ENCODE results near the gene FAM204A. TPM values are rescaled to one million over a fixed set of nuclear protein-coding genes. Genes with fewer than 3 reads are reported as not detected.

The FAM204A gene
- polyA plus RNA-seq, 3 donors: 24.6 to 191 (median 139) TPM

DNA sequence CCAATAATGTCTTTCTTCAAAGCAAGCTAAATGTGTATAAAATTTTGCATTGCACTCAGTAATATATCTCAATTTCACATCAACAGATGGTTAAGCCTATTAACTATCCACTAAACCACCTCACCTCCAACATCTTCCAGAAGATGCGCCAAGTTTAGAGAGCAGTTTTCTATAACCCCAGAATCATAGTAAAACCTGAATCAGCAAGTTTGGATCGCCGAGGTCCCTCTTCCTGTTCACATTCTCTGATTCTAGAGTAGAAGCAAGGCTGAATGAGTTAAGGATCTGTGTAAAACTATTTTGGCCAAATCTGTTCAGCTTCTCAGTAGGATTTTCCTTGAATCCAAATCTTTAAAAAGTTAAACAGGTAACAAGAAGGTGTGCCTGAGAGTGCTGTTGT lies 1.4 kb upstream of the FAM204A start:
- H3K27me3 Mint-ChIP-seq (ENCODE audit: low read depth in 3 of 3): peaks cover 5 to 10% (median 6%) of the 10 kb centered on the region in 3 donors
- Histone ChIP-seq H3K4me2 (replicated peaks; ENCODE audit: extremely low read depth, low read length, poor library complexity, severe bottlenecking) (no peak overlapping the region), H3K27me3 (ENCODE audit: control insufficient read depth in 2 of 2, insufficient read depth in 2 of 2, low read length in 2 of 2) (no peaks in the 10 kb centered on the region), H3K36me3 (replicated peaks in 1 of 2; ENCODE audit: control insufficient read depth in 1 of 2, insufficient read depth in 2 of 2, low read length in 2 of 2) (peaks cover 0 to 7% of the 10 kb centered on the region in 2 donors), H3K79me2 (ENCODE audit: insufficient read depth, low read length) (peaks cover 36% of the 10 kb centered on the region), H3K4me1 (ENCODE audit: control insufficient read depth in 1 of 2, insufficient read depth in 2 of 2, low read length in 2 of 2) (peaks cover 21 to 28% of the 10 kb centered on the region in 2 donors), H3K9ac (ENCODE audit: insufficient read depth, low read length, poor library complexity, severe bottlenecking) (no peak overlapping the region), H3K9me3 (replicated peaks in 1 of 2; ENCODE audit: control insufficient read depth in 1 of 2, insufficient read depth in 1 of 2, low read length in 2 of 2) (no peaks in the 10 kb centered on the region), H3K4me3 (replicated peaks in 1 of 3; ENCODE audit: low read depth in 2 of 3, low read length in 3 of 3) (no peak overlapping the region), H2AFZ (ENCODE audit: insufficient read depth, low read depth, low read length, poor library complexity, severe bottlenecking) (peak overlapping the region; percentile 26), H3K27ac (ENCODE audit: low read depth in 1 of 2, low read length in 2 of 2) (no peak overlapping the region), H4K20me1 (ENCODE audit: insufficient read depth, low read length) (peaks cover 19% of the 10 kb centered on the region)
- TF ChIP-seq, protein P1, sequence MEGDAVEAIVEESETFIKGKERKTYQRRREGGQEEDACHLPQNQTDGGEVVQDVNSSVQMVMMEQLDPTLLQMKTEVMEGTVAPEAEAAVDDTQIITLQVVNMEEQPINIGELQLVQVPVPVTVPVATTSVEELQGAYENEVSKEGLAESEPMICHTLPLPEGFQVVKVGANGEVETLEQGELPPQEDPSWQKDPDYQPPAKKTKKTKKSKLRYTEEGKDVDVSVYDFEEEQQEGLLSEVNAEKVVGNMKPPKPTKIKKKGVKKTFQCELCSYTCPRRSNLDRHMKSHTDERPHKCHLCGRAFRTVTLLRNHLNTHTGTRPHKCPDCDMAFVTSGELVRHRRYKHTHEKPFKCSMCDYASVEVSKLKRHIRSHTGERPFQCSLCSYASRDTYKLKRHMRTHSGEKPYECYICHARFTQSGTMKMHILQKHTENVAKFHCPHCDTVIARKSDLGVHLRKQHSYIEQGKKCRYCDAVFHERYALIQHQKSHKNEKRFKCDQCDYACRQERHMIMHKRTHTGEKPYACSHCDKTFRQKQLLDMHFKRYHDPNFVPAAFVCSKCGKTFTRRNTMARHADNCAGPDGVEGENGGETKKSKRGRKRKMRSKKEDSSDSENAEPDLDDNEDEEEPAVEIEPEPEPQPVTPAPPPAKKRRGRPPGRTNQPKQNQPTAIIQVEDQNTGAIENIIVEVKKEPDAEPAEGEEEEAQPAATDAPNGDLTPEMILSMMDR (IDR thresholded peaks at IDR 0.05): no peak
- no peak for DNase-seq
- no peak overlapping the region for H3K27ac Mint-ChIP-seq
- H3K36me3 Mint-ChIP-seq: peaks cover 7 to 12% of the 10 kb centered on the region in 2 donors
- H3K4me3 Mint-ChIP-seq: no peak overlapping the region
- intact Hi-C loops (cut with micrococcal nuclease): loop anchor here in 1 of 2 donors (10.0 kb wide), 2 partner anchors 299 to 1531 kb away; partner anchors contain the start of genes MCMBP and RAB11FIP2
- WGBS (ENCODE audit: insufficient coverage): no CpG with 5 or more reads among the region's 3 CpGs
- peaks cover 0 to 1% (median 0%) of the 10 kb centered on the region in 7 donors for H3K9me3 Mint-ChIP-seq
- peaks cover 30% of the 10 kb centered on the region for H3K4me1 Mint-ChIP-seq

DNA sequence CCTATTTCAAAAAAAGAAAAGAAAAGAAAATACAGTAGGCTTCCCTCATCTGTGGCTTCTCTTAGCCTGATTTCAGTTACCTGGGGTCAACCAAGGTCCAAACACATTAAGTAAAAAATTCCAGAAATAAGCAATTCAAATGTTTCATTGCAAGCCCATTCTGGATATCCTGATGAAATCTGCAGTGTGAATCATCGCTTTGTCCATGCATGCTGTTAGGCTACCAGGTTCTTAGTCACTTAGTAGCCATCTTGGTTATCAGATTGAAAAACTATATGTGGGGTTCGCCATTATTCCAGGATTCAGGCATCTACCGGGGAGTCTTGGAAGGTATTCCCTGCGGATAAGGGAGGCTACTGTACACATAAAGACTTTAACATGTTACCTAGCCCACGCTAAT lies 991 bp upstream of the FAM204A start:
- Histone ChIP-seq H3K4me3 (replicated peaks in 1 of 3; ENCODE audit: low read depth in 2 of 3, low read length in 3 of 3) (no peak overlapping the region), H3K27me3 (ENCODE audit: control insufficient read depth in 2 of 2, insufficient read depth in 2 of 2, low read length in 2 of 2) (no peaks in the 10 kb centered on the region), H3K36me3 (replicated peaks in 1 of 2; ENCODE audit: control insufficient read depth in 1 of 2, insufficient read depth in 2 of 2, low read length in 2 of 2) (peaks cover 1 to 12% of the 10 kb centered on the region in 2 donors), H4K20me1 (ENCODE audit: insufficient read depth, low read length) (peaks cover 23% of the 10 kb centered on the region), H2AFZ (ENCODE audit: insufficient read depth, low read depth, low read length, poor library complexity, severe bottlenecking) (peak overlapping the region; percentile 26), H3K4me1 (ENCODE audit: control insufficient read depth in 1 of 2, insufficient read depth in 2 of 2, low read length in 2 of 2) (peaks cover 21 to 28% of the 10 kb centered on the region in 2 donors), H3K9ac (ENCODE audit: insufficient read depth, low read length, poor library complexity, severe bottlenecking) (no peak overlapping the region), H3K4me2 (replicated peaks; ENCODE audit: extremely low read depth, low read length, poor library complexity, severe bottlenecking) (no peak overlapping the region), H3K79me2 (ENCODE audit: insufficient read depth, low read length) (peaks cover 40% of the 10 kb centered on the region), H3K9me3 (replicated peaks in 1 of 2; ENCODE audit: control insufficient read depth in 1 of 2, insufficient read depth in 1 of 2, low read length in 2 of 2) (no peaks in the 10 kb centered on the region), H3K27ac (ENCODE audit: low read depth in 1 of 2, low read length in 2 of 2) (no peak overlapping the region)
- H3K27me3 Mint-ChIP-seq (ENCODE audit: low read depth in 3 of 3): peaks cover 5 to 10% (median 6%) of the 10 kb centered on the region in 3 donors
- peaks cover 12 to 16% of the 10 kb centered on the region in 2 donors for H3K36me3 Mint-ChIP-seq
- no peak overlapping the region for H3K4me3 Mint-ChIP-seq
- H3K4me1 Mint-ChIP-seq: peaks cover 30% of the 10 kb centered on the region
- 90% methylated on average over 2 of the region's 5 CpGs for WGBS (ENCODE audit: insufficient coverage)
- peaks cover 0 to 1% (median 0%) of the 10 kb centered on the region in 7 donors for H3K9me3 Mint-ChIP-seq
- intact Hi-C loops (cut with micrococcal nuclease): loop anchor here in 1 of 2 donors (10.0 kb wide), 2 partner anchors 298 to 1532 kb away; partner anchors contain the start of genes MCMBP and RAB11FIP2
- TF ChIP-seq, protein P1 (IDR thresholded peaks at IDR 0.05): no peak
- no peak overlapping the region for H3K27ac Mint-ChIP-seq
- DNase-seq: peak; percentile 8 to 75 (median 46)

Measured in CD14-positive monocyte (primary cell).